GM12878 (cell line): ENCODE results near the gene PPAN. TPM values are rescaled to one million over a fixed set of nuclear protein-coding genes. Genes with fewer than 3 reads are reported as not detected.

Source experiments
- BACH1 ChIP-seq: fragments of 450-650 bp; IDR thresholded peaks from 2 replicates; pipeline ENCODE4 v1.6.1; 2017; ENCODE audit warnings: mild to moderate bottlenecking, borderline replicate concordance
- BCL11A ChIP-seq: IDR thresholded peaks from 2 replicates; pipeline ENCODE4 v1.6.1; 2011; ENCODE audit warnings: low read depth, low read length
- CEBPB ChIP-seq, 2 experiments: fragments of 150-350 bp in 1 of 2; IDR thresholded peaks; 2 replicates each; pipeline ENCODE4 v1.6.1; 2012 to 2014; ENCODE audit warnings: low read depth in 2 of 2, low read length in 2 of 2, borderline replicate concordance in 1 of 2, inconsistent platforms in 1 of 2
- E2F4 ChIP-seq: IDR thresholded peaks from 2 replicates; pipeline ENCODE4 v1.6.1; 2012; ENCODE audit warnings: low read depth, low read length, improper control_type of control experiment
- EED ChIP-seq: sonication (generic); IDR thresholded peaks from 2 replicates; pipeline ENCODE4 v1.6.1; 2016; ENCODE audit warnings: antibody characterized with exemption, low read depth
- EGR1 ChIP-seq, 2 experiments: IDR thresholded peaks; 1 replicate in 1 of 2; 2 replicates in 1 of 2; pipeline ENCODE4 v1.6.1; 2011 to 2012; ENCODE audit warnings: low read depth in 2 of 2, low read length in 2 of 2, borderline replicate concordance in 1 of 2, mild to moderate bottlenecking in 1 of 2, moderate library complexity in 1 of 2
- HCFC1 ChIP-seq: fragments of 150-350 bp; IDR thresholded peaks from 2 replicates; pipeline ENCODE4 v1.6.1; 2014; ENCODE audit warnings: low read length
- LARP7 ChIP-seq: fragments of 450-650 bp; IDR thresholded peaks from 2 replicates; pipeline ENCODE4 v1.6.1; 2017; ENCODE audit warnings: mild to moderate bottlenecking
- NFIC ChIP-seq: IDR thresholded peaks from 2 replicates; pipeline ENCODE4 v1.6.1; 2012; ENCODE audit warnings: low read depth, mild to moderate bottlenecking, inconsistent platforms, low read length, moderate library complexity
- NR2F1 ChIP-seq: fragments of 450-650 bp; conservative IDR thresholded peaks from 2 replicates; pipeline ENCODE4 v1.6.1; 2017; ENCODE audit warnings: mild to moderate bottlenecking
- PML ChIP-seq: IDR thresholded peaks from 2 replicates; pipeline ENCODE4 v1.6.1; 2012; ENCODE audit warnings: low read length, inconsistent platforms
- POLR2AphosphoS2 ChIP-seq: IDR thresholded peaks from 2 replicates; pipeline ENCODE4 v1.6.1; 2011; ENCODE audit warnings: low read depth, mild to moderate bottlenecking, low read length, improper control_type of control experiment, moderate library complexity
- POLR2AphosphoS5 ChIP-seq: IDR thresholded peaks from 2 replicates; pipeline ENCODE4 v1.6.1; 2011; ENCODE audit warnings: mild to moderate bottlenecking, low read length, inconsistent platforms
- RAD51 ChIP-seq: fragments of 450-650 bp; IDR thresholded peaks from 2 replicates; pipeline ENCODE4 v1.6.1; 2016; ENCODE audit warnings: moderate library complexity, mild to moderate bottlenecking, inconsistent platforms
- REST ChIP-seq: IDR thresholded peaks from 2 replicates; pipeline ENCODE4 v1.6.1; 2012; ENCODE audit warnings: mild to moderate bottlenecking, low read depth, low read length
- RFX5 ChIP-seq: IDR thresholded peaks from 2 replicates; pipeline ENCODE4 v1.6.1; 2011; ENCODE audit warnings: low read depth, low read length, improper control_type of control experiment
- SMAD1 ChIP-seq: fragments of 450-650 bp; IDR thresholded peaks from 2 replicates; pipeline ENCODE4 v1.6.1; 2018; ENCODE audit warnings: mild to moderate bottlenecking, low read depth; ENCODE audit not compliant: partially characterized antibody
- SP1 ChIP-seq: IDR thresholded peaks from one replicate; pipeline ENCODE4 v1.6.1; 2011; ENCODE audit warnings: low read depth, low read length
- STAT3 ChIP-seq: IDR thresholded peaks from 2 replicates; pipeline ENCODE4 v1.6.1; 2011; ENCODE audit warnings: low read depth, low read length, improper control_type of control experiment
- SUZ12 ChIP-seq: fragments of 200-600 bp; sonication (generic); IDR thresholded peaks from one replicate; pipeline ENCODE4 v1.6.1; 2018; ENCODE audit warnings: antibody characterized with exemption, mild to moderate bottlenecking; ENCODE audit not compliant: unreplicated experiment
- USF2 ChIP-seq: IDR thresholded peaks from 2 replicates; pipeline ENCODE4 v1.6.1; 2011; ENCODE audit warnings: low read depth, low read length, improper control_type of control experiment, borderline replicate concordance
- ZBTB33 ChIP-seq: fragments of 450-650 bp; IDR thresholded peaks from 2 replicates; pipeline ENCODE4 v1.6.1; 2017; ENCODE audit warnings: mild to moderate bottlenecking
- ZNF384 ChIP-seq: IDR thresholded peaks from 2 replicates; pipeline ENCODE4 v1.6.1; 2012; ENCODE audit warnings: low read depth, mild to moderate bottlenecking, low read length, improper control_type of control experiment, borderline replicate concordance
- polyA plus RNA-seq, 11 experiments: library from polyadenylated mRNA; depleted of rRNA in 4 of 11; unstranded in 6 of 11; stranded (reverse) in 5 of 11; fragments of >200 nt; fragmentation: Nextera tagmentation in 4 of 11; fragmentation: Illumina TruSeq in 1 of 11; extraction: Ambion mirVana in 4 of 11; extraction: Trizol in 1 of 11; gene quantifications; 1 replicate in 1 of 11; 2 replicates in 10 of 11; pipeline versions ENCODE4 v1.2.1 to v1.2.3, GENCODE V29; 2011 to 2016; ENCODE audit warnings: inconsistent platforms in 2 of 11, missing spikeins in 2 of 11, low read depth in 1 of 11
- total RNA-seq, 4 experiments: library from RNA; depleted of rRNA in 3 of 4; stranded (reverse); fragments of >200 nt in 3 of 4; fragmentation: Illumina TruSeq in 1 of 4; extraction: Trizol in 1 of 4; gene quantifications; 2 replicates each; pipeline versions ENCODE4 v1.2.1 to v1.2.3, GENCODE V29; 2013 to 2021

Gene PPAN
- total and polyA plus RNA-seq, 10 of the 15 experiments (the other 5 are each of a cell fraction or from before 2014, with no cell fraction given): 2.1 to 171 (median 108) TPM

GRCh38 chr19:10115392-10116084 lies 9.4 kb downstream of the PPAN start (continued):
- TF ChIP-seq USF2 (no peak), STAT3 (no peak), HCFC1 (no peak), RAD51 (no peak), BCL11A (peak; percentile 13; the same call in 1 of the 2 replicates), SUZ12 (no peak), EED (no peak), CEBPB (IDR thresholded peaks at IDR 0.05; ENCODE audit: borderline replicate concordance in 1 of 2, low read depth in 2 of 2, low read length in 2 of 2) (no peak), LARP7 (no peak), RFX5 (no peak), BACH1 (peak; percentile 55), NR2F1 (no peak), REST (no peak), SMAD1 (no peak), NFIC (no peak), PML (peak; percentile 20; the same call in 1 of the 2 replicates), ZBTB33 (no peak), E2F4 (no peak), ZNF384 (no peak), SP1 (no peak), POLR2AphosphoS2 (peak; percentile 80), EGR1 (IDR thresholded peaks at IDR 0.05; ENCODE audit: borderline replicate concordance in 1 of 2, low read depth in 2 of 2, low read length in 2 of 2) (no peak), POLR2AphosphoS5 (peak; percentile 70; the same call in 1 of the 2 replicates)
